ENCODE results near the gene LYSMD3.

The LYSMD3 gene

GRCh38 chr5:90548069-90548593, 18.7 kb upstream of the LYSMD3 start:
- H4K20me1 ChIP-seq (ENCODE audit: insufficient read depth, low read length, poor library complexity, severe bottlenecking): no peaks in the 10 kb centered on the region
- TF ChIP-seq EZH2phosphoT487 (IDR thresholded peaks at IDR 0.05; ENCODE audit: borderline replicate concordance) (no peak), CTCF (conservative IDR thresholded peaks at IDR 0.05; ENCODE audit: low read length) (no peak)
- no peak overlapping the region for H3K4me2 ChIP-seq (ENCODE audit: low read depth, low read length, poor library complexity, severe bottlenecking)
- no peaks in the 10 kb centered on the region for H3K9me2 ChIP-seq (replicated peaks; ENCODE audit: low read depth, low read length)
- no peaks in the 10 kb centered on the region for H3K4me1 ChIP-seq (ENCODE audit: insufficient read depth, low read length, poor library complexity, severe bottlenecking)
- no peaks in the 10 kb centered on the region for H3K27me3 ChIP-seq (ENCODE audit: insufficient read depth, low read length, poor library complexity, severe bottlenecking)
- H3F3A ChIP-seq (ENCODE audit: low read depth): no peaks in the 10 kb centered on the region
- no peak overlapping the region for H3K9ac ChIP-seq (ENCODE audit: low read depth, low read length, poor library complexity, severe bottlenecking)
- H3K79me2 ChIP-seq (ENCODE audit: insufficient read depth, low read length): no peaks in the 10 kb centered on the region
- no peaks in the 10 kb centered on the region for H3K36me3 ChIP-seq (ENCODE audit: insufficient read depth, low read length)
- no peak overlapping the region for H2AFZ ChIP-seq (ENCODE audit: low read length)
- H3K4me3 ChIP-seq (ENCODE audit: low read length, poor library complexity, severe bottlenecking): no peak overlapping the region
- no peaks in the 10 kb centered on the region for H3K9me3 ChIP-seq (ENCODE audit: insufficient read depth, low read depth, low read length)

GRCh38 chr5:90547072-90547536, 17.7 kb upstream of the LYSMD3 start:
- H4K20me1 ChIP-seq (ENCODE audit: insufficient read depth, low read length, poor library complexity, severe bottlenecking): no peaks in the 10 kb centered on the region
- TF ChIP-seq EZH2phosphoT487 (IDR thresholded peaks at IDR 0.05; ENCODE audit: borderline replicate concordance) (no peak), CTCF (conservative IDR thresholded peaks at IDR 0.05; ENCODE audit: low read length) (no peak)
- no peaks in the 10 kb centered on the region for H3K27me3 ChIP-seq (ENCODE audit: insufficient read depth, low read length, poor library complexity, severe bottlenecking)
- no peak overlapping the region for H3K4me2 ChIP-seq (ENCODE audit: low read depth, low read length, poor library complexity, severe bottlenecking)
- no peaks in the 10 kb centered on the region for H3K36me3 ChIP-seq (ENCODE audit: insufficient read depth, low read length)
- H3F3A ChIP-seq (ENCODE audit: low read depth): no peaks in the 10 kb centered on the region
- H3K79me2 ChIP-seq (ENCODE audit: insufficient read depth, low read length): no peaks in the 10 kb centered on the region
- H3K9me2 ChIP-seq (replicated peaks; ENCODE audit: low read depth, low read length): no peaks in the 10 kb centered on the region
- H3K4me3 ChIP-seq (ENCODE audit: low read length, poor library complexity, severe bottlenecking): no peak overlapping the region
- no peak overlapping the region for H3K9ac ChIP-seq (ENCODE audit: low read depth, low read length, poor library complexity, severe bottlenecking)
- no peaks in the 10 kb centered on the region for H3K4me1 ChIP-seq (ENCODE audit: insufficient read depth, low read length, poor library complexity, severe bottlenecking)
- H3K9me3 ChIP-seq (ENCODE audit: insufficient read depth, low read depth, low read length): no peaks in the 10 kb centered on the region
- H2AFZ ChIP-seq (ENCODE audit: low read length): no peak overlapping the region

- Histone ChIP-seq H3K9me2 (replicated peaks; ENCODE audit: low read depth, low read length) (no peaks in the 10 kb centered on the region), H2AFZ (ENCODE audit: low read length) (no peak overlapping the region), H3K4me3 (ENCODE audit: low read length, poor library complexity, severe bottlenecking) (no peak overlapping the region), H3F3A (ENCODE audit: low read depth) (no peaks in the 10 kb centered on the region), H3K79me2 (ENCODE audit: insufficient read depth, low read length) (no peaks in the 10 kb centered on the region), H4K20me1 (ENCODE audit: insufficient read depth, low read length, poor library complexity, severe bottlenecking) (no peaks in the 10 kb centered on the region), H3K36me3 (ENCODE audit: insufficient read depth, low read length) (no peaks in the 10 kb centered on the region), H3K27me3 (ENCODE audit: insufficient read depth, low read length, poor library complexity, severe bottlenecking) (no peaks in the 10 kb centered on the region), H3K4me1 (ENCODE audit: insufficient read depth, low read length, poor library complexity, severe bottlenecking) (no peaks in the 10 kb centered on the region), H3K9ac (ENCODE audit: low read depth, low read length, poor library complexity, severe bottlenecking) (no peak overlapping the region), H3K9me3 (ENCODE audit: insufficient read depth, low read depth, low read length) (no peaks in the 10 kb centered on the region), H3K4me2 (ENCODE audit: low read depth, low read length, poor library complexity, severe bottlenecking) (no peak overlapping the region)
- TF ChIP-seq EZH2phosphoT487 (IDR thresholded peaks at IDR 0.05; ENCODE audit: borderline replicate concordance) (no peak), CTCF (conservative IDR thresholded peaks at IDR 0.05; ENCODE audit: low read length) (no peak)
Observed at GRCh38 chr5:90546216-90546837, 16.9 kb upstream of the LYSMD3 start.
